H1 (cell line): ENCODE data around the gene CTPS1. TPM values are rescaled to one million over a fixed set of nuclear protein-coding genes. Genes with fewer than 3 reads are reported as not detected.

Source experiments
- HDAC6 ChIP-seq: IDR thresholded peaks from one replicate; pipeline ENCODE4 v1.7.1; 2012; ENCODE audit warnings: low read depth, mild to moderate bottlenecking, inconsistent platforms, low read length, moderate library complexity
- MAFK ChIP-seq: IDR thresholded peaks from 2 replicates; pipeline ENCODE4 v1.6.1; 2012; ENCODE audit warnings: low read depth, mild to moderate bottlenecking, improper control_type of control experiment, low read length
- RFX5 ChIP-seq: IDR thresholded peaks from 2 replicates; pipeline ENCODE4 v1.6.1; 2011; ENCODE audit warnings: low read depth, low read length, improper control_type of control experiment, borderline replicate concordance
- RNF2 ChIP-seq: fragments of 200-900, 300-1000 bp; sonication (generic); IDR thresholded peaks from 2 replicates; pipeline ENCODE4 v1.7.1; 2016; ENCODE audit warnings: borderline replicate concordance, low read depth, mild to moderate bottlenecking, antibody characterized with exemption, low read length; ENCODE audit not compliant: poor library complexity, severe bottlenecking; ENCODE audit errors: missing control alignments
- RXRA ChIP-seq: IDR thresholded peaks from 2 replicates; pipeline ENCODE4 v1.6.1; 2011; ENCODE audit warnings: low read depth, mild to moderate bottlenecking, low read length, moderate library complexity; ENCODE audit not compliant: insufficient read depth
- SRF ChIP-seq: IDR thresholded peaks from 2 replicates; pipeline ENCODE4 v1.6.1; 2011; ENCODE audit warnings: mild to moderate bottlenecking, low read depth, low read length, moderate library complexity
- TBP ChIP-seq: IDR thresholded peaks from 2 replicates; pipeline ENCODE4 v1.6.1; 2011; ENCODE audit warnings: low read depth, low read length, improper control_type of control experiment
- polyA plus RNA-seq, 7 experiments: library from polyadenylated mRNA; depleted of rRNA in 3 of 7; stranded (reverse) in 5 of 7; unstranded in 2 of 7; fragments of >200 nt in 5 of 7; fragments of 200-250 nt in 2 of 7; gene quantifications; 1 replicate in 5 of 7; 2 replicates in 1 of 7; 4 replicates in 1 of 7; pipeline versions ENCODE4 v1.2.1 to v1.2.3, GENCODE V29; 2011 to 2013; ENCODE audit warnings: missing spikeins in 2 of 7, mixed read lengths in 2 of 7
- total RNA-seq: library from RNA; stranded (reverse); fragmentation: NEBNext Ultra II Directional; extraction: Animal tissue kit (Norgen Biotek cat#: 25700); gene quantifications from 2 replicates; pipeline ENCODE4 v1.2.1, GENCODE V29; 2021

CTPS1 gene
- total and polyA plus RNA-seq, 2 of the 8 experiments (the other 6 are each of a cell fraction or from before 2014, with no cell fraction given), result 35.5 to 103 TPM

DNA sequence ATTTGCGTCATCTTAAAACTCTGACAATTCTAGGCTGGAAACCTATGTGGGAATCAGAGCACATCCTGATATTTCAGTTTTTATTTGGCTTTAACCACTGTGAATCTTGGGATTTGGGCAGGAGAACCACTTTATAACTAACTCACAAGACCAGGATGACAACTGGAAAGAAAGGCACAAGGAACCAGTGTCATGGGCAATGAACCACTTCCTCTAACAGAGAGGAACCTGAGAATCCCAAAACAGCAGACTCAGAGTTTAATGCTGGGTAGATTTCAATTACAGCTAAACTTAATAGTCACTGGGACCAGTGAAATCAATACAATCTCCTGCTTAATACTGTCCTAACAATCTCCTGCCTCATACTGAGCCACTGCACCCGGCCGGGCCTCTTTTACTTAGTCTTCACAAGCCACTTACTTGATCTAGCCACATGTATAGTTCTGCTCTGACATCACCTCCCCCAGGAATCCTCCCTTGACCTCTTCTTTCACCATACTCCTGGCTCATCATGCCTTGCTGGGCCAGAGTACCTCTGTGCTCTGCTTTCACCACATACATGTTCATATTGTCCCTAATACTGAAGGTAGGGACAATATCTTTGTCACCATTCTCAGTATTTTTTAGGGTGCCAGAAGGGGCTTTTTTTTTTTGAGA, 62.2 kb downstream of the CTPS1 start (continued):
- no peak for TF ChIP-seq RNF2
- TF ChIP-seq RXRA, result no peak
- no peak for TF ChIP-seq SRF
- no peak for TF ChIP-seq HDAC6
- no peak for TF ChIP-seq MAFK
- no peak for TF ChIP-seq TBP
- TF ChIP-seq RFX5, result no peak
